Vagina (tissue), 2 donors: ENCODE data around the gene TMEM108.

ENCODE experiments used
- CTCF ChIP-seq, 3 experiments: fragments of 450-650 bp in 2 of 3; fragments of 200-600 bp in 1 of 3; sonication (generic) in 1 of 3; IDR thresholded peaks; one replicate each; pipeline ENCODE4 v1.5.1; 2017 to 2019; ENCODE audit warnings: antibody characterized with exemption in 3 of 3, mild to moderate bottlenecking in 2 of 3, moderate library complexity in 2 of 3
- POLR2A ChIP-seq, 2 donors: fragments of 450-650 bp; IDR thresholded peaks; one replicate each; pipeline ENCODE4 v1.6.1; 2017; ENCODE audit warnings: antibody characterized with exemption in 2 of 2, mild to moderate bottlenecking in 2 of 2, moderate library complexity in 2 of 2
- POLR2AphosphoS5 ChIP-seq, 2 donors: sonication (generic); formaldehyde crosslinking; IDR thresholded peaks; one replicate each; pipeline ENCODE4 v1.9.0; 2017; ENCODE audit warnings: antibody characterized with exemption in 2 of 2, mild to moderate bottlenecking in 2 of 2, low read depth in 1 of 2; ENCODE audit not compliant: insufficient read depth in 1 of 2

- no peak for TF ChIP-seq POLR2A (IDR thresholded peaks at IDR 0.05)
- no peak for TF ChIP-seq CTCF (IDR thresholded peaks at IDR 0.05)
- TF ChIP-seq POLR2AphosphoS5 (IDR thresholded peaks at IDR 0.05; ENCODE audit: insufficient read depth in 1 of 2, low read depth in 1 of 2): no peak
These were observed 115.2 kb downstream of the TMEM108 start for GRCh38 chr3:133153382-133153781.
